ENCODE results near the gene CACNB3.

CACNB3 gene

GRCh38 chr12:48817873-48818830 is at the start of gene CACNB3:
Gene CACNB3 (plus strand): TSS chr12:48818496. CDS start chr12:48818930, 434 bp downstream.
- peak; percentile 72 for DNase-seq (ENCODE audit: low spot score)

GRCh38 chr12:48768736-48769135 is 49.6 kb upstream of the CACNB3 start:
- DNase-seq (ENCODE audit: low spot score), result no peak

- no peak for DNase-seq (ENCODE audit: low spot score)
These were observed 47.5 kb upstream of the CACNB3 start for GRCh38 chr12:48770756-48771155.

- no peak for DNase-seq (ENCODE audit: low spot score)
These were observed 46.6 kb upstream of the CACNB3 start for GRCh38 chr12:48771588-48772112.

GRCh38 chr12:48773686-48774085 is 44.6 kb upstream of the CACNB3 start:
- DNase-seq (ENCODE audit: low spot score), result no peak

- no peak for DNase-seq (ENCODE audit: low spot score)
These were observed 43.8 kb upstream of the CACNB3 start for GRCh38 chr12:48774516-48774915.

GRCh38 chr12:48775299-48775698 is 43.0 kb upstream of the CACNB3 start:
- DNase-seq (ENCODE audit: low spot score), result no peak

GRCh38 chr12:48775991-48776649 is 42.2 kb upstream of the CACNB3 start:
- no peak for DNase-seq (ENCODE audit: low spot score)

- no peak for DNase-seq (ENCODE audit: low spot score)
These were observed 41.3 kb upstream of the CACNB3 start for GRCh38 chr12:48776956-48777355.

GRCh38 chr12:48777501-48778400 is 40.5 kb upstream of the CACNB3 start:
- DNase-seq (ENCODE audit: low spot score), result no peak

GRCh38 chr12:48779869-48780268 is 38.4 kb upstream of the CACNB3 start:
- no peak for DNase-seq (ENCODE audit: low spot score)

GRCh38 chr12:48780381-48781025 is 37.8 kb upstream of the CACNB3 start:
- no peak for DNase-seq (ENCODE audit: low spot score)

- DNase-seq (ENCODE audit: low spot score), result no peak
These were observed 36.4 kb upstream of the CACNB3 start for GRCh38 chr12:48781750-48782456.

GRCh38 chr12:48782457-48783395 is 35.6 kb upstream of the CACNB3 start:
- no peak for DNase-seq (ENCODE audit: low spot score)

- DNase-seq (ENCODE audit: low spot score), result no peak
These were observed 34.9 kb upstream of the CACNB3 start for GRCh38 chr12:48783432-48783831.

GRCh38 chr12:48786591-48787544 is 31.4 kb upstream of the CACNB3 start:
- DNase-seq (ENCODE audit: low spot score), result no peak

- DNase-seq (ENCODE audit: low spot score), result no peak
These were observed 30.3 kb upstream of the CACNB3 start for GRCh38 chr12:48787791-48788523.

- DNase-seq (ENCODE audit: low spot score), result no peak
These were observed 29.8 kb upstream of the CACNB3 start for GRCh38 chr12:48788524-48788853.

Measured in CD4-positive, alpha-beta T cell treated with Interleukin-2 at 100 ng/mL for 4 hours (primary cell).